Activated CD4-positive, alpha-beta T cell treated with anti-CD3 and anti-CD28 coated beads, Interleukin-2, amount 50 U/mL, for 16 hours (primary cell): ENCODE measurements around the gene ACAP3.

Experiments used
- DNase-seq: peaks from one replicate; pipeline ENCODE4 v3.0.0-alpha.2; 2020

ACAP3 gene

DNA sequence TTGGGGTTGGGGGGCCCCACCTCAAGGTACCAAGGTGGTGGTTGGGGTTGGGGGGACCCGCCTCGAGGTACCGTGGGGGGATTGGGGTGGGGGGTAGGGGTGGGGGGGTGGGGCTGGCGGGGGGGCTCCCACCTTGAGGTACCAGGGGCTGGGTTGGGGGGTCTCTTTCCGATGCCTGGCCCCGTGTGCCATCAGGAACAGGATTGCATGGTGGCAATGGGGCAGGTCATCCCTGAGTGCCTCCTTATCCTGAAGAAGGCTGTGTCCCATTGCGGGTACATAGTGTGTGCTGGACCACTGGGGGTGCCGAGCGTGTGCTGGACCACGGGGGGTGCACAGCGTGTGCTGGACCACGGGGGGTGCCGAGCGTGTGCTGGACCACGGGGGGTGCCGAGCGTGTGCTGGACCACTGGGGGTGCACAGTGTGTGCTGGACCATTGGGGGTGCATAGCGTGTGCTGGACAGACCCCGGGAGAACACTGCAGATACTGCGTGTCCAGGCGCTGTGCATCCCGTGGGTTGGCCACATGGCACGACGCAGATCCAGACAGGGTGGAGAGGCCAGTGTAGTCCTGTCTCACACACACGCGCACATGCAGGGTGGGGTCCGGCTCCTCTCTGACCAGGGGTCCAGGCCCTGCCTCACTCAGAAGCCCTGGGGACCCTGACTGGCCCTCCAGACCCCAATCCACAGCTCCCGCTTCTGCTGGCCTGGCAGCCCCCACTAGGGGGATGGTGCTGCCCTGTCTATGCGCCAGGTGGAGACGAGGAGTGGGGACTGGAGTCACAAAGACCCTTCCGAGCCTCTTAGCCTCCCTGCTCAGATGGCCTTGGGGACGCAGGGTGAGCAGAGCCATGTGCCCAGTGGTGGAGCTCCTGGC, 23.3 kb downstream of the ACAP3 start:
- no peak for DNase-seq

DNA sequence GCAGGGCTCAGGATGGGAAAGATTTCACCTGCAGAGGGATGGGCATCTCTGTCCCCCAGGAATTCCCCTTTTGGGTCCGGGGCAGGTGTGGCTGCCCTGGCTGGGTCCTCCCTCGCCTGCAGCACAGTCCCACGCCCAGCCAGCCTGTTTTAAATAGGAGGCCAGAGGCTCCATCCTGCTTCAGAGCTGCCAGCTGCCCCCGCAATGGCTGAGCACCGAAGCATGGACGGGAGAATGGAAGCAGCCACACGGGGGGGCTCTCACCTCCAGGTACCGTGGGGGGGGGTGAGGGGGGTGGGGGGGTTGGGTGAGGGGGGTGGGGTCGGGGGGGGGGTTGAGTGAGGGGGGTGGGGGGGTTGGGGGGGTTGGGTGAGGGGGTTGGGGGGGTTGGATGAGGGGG, 23.9 kb downstream of the ACAP3 start:
- DNase-seq: no peak

DNA sequence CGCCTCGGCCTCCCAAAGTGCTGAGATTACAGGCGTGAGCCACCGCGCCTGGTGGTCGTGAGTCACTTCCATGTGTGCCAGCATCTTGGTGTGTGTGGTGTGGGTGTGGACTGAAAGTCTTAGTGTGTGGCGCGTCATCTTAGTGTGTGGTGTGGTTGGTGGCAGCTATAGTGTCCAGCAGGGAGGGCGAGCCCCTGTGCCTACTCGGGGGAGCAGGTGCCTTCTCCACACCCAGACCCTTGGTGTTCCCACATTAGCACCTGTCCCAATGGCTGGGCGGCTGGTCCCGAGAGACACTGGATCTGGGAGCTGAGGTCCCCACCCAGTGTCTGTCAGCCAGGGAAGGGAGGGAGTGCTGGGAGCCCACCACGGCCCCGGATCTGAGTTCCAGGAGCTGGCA, 24.7 kb downstream of the ACAP3 start:
- no peak for DNase-seq

DNA sequence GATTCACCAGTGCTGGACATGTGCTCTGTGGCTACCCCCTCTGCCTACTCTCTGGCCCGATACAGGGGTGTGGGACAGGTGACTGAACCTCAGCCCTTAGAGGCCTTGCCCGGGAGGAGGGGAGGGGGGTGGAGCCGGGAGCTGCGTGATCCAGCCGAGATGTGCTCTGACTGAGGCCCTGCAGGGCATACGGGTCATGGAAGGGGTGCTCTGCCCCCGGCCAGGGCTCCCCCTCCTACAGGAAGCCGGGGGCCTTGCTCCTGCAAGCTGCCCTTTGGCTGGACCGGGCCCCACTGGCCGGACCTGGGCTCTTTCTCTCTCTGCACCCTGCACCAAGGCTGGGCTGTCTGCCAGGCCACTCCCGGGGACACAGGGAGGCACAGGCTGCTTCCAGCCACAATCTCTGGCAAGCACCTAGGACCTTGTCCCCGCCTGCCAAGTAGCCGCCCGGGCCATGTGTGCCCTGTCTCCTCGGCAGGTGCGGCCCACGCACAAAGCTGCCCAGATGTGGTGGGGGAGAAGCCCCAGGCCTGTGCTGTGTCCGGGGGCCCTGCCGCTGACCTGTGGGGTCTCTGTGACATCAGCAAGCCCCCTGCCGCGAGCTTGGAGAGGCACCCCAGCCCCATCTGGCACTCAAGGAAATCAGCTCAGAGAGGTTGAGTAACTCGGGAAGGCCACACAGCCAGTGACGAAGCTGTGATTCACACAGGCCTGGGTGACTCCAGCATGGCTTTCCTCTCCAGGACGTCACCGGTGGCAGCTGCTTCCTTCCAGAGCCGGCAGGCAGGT, 26.0 kb downstream of the ACAP3 start:
- DNase-seq: no peak

DNA sequence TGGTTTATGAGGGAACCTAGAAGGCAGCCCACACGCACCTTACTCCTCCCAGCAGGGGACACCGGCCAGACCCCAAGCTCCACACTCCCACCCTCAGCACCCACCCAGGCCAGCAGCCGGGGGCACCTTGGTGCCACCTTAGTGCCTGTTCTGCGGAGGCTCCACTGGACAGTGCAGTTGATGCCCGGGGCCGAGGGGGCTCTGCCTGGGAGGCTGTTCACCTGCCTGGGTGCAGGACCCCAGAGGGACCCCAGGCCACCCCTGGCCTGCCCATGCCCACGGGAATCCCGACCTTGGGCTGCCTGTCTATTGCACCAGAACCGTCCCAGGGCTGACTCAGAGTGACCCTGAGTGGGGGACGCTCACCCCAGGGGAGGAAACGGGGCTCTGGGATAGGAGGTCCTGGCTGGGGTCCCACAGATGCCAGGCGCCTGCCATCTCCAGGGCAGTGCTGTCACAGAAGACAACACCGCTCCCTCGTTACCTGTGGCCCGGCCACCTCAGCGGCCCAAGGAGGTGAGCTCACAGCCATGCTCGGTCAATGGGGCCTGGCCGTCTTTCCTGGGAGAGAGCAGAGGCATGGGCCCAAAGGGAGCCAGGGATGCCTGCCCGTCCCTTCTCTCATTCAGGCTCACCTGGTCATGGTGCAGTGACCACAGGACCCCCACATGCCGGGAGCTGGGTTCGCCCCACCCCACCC, 26.8 kb downstream of the ACAP3 start:
- no peak for DNase-seq

DNA sequence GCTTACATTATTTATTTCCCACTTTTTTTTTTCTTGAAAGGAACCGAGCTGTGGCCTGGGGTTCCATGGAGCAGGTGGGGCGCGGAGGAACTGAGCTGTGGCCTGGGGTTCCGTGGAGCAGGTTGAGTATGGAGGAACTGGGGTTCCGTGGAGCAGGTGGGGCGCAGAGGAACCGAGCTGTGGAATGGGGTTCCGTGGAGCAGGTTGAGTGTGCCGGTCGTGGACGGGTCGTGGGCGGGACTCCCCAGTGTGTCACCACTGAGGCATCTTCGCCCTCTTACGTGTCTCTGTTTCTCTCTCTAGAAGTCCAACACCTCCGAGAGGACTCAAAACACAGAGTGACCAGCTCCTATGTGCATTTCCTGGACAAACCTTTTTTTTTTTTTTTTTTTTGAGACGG, 28.7 kb downstream of the ACAP3 start:
- no peak for DNase-seq

DNA sequence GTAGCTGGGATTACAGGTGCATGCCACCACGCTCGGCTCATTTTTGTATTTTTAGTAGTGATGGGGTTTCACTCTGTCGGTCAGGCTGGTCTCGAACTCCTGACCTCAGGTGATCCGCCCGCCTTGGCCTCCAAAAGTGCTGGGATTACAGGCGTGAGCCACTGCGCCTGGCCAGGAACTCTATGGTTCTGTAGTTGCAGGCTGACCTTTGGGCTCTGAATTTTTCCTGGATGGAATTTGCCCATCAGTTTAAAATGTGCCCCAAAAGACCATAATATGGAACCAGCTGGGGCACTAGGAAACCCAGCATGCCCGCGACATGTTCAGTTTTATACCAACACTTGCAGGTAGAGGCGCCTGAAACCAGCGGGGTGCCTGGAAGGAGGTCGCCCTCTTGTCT, 29.1 kb downstream of the ACAP3 start:
- no peak for DNase-seq

DNA sequence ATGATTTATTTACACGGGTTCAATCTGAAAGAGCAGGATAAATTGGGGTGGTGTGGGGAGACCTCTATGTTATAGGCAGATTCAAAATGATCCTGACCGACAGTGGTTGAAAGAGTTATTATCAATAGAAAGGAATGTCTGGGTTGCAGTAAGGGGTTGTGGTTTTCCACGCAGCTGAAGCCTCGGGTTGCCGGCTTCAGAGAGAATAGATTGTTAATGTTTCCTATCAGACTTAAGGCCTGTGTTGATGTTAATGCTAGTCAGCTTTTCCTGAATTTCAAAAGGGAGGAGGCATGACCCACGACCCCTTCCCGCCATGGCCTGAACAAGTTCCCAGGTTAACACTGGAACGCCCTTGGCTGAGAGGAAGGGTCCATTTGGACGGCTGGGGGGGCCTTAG, 31.9 kb downstream of the ACAP3 start:
- DNase-seq: no peak

DNA sequence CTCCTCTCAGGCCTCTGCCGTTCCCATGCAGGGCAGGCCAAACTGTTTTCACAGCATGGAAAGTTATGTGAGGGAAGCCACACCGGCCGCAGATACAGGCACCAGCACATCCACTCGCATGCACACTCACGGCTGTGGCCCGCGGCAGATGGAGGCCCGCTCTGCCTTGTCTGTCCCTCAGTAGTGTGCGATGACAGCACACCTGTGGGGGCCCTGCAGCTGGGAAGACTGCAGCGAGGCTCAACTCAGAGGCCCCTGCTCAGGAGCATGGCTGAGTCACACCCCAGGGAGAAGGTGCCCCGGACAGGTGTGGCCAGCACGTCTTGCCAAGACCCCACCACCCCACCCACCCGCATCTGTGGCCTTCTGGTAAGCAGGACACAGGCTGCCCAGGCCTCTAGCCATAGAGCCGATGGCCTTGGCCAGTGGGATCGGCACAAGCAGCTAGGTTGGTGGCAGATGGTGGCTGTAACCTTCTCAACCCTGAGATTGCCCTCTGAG, 32.7 kb downstream of the ACAP3 start:
- DNase-seq: no peak

DNA sequence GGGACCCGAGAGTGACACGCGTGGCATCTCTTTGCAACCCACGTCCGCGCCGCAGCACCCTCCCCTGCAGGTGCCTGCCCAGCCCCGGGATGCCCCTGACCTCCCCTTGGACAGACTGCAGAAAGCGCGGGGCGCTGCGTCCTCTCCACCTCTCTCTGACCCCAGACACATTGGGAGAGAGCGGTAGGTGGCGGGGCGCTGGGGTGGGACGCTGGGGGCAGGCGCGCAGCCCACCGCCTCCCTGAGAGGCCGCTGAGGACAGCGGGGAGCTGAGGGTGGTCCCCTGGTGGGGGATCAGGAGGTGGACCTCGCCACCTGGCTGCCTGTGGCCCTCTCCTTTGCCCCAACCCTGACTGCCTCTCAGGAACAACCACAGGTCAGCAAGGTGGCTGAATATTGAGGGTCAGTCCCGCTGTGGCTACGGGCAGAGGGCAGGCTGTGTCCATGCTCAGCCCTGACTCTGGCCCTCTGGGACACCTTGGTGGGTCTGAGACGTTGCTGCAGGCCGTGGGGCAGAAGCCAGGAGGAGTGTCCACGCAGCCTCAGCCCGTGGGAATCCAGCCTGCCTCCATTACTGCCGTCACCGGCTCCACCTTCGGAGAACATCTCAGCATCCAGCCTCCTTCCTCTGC, 33.3 kb downstream of the ACAP3 start:
- DNase-seq: no peak

DNA sequence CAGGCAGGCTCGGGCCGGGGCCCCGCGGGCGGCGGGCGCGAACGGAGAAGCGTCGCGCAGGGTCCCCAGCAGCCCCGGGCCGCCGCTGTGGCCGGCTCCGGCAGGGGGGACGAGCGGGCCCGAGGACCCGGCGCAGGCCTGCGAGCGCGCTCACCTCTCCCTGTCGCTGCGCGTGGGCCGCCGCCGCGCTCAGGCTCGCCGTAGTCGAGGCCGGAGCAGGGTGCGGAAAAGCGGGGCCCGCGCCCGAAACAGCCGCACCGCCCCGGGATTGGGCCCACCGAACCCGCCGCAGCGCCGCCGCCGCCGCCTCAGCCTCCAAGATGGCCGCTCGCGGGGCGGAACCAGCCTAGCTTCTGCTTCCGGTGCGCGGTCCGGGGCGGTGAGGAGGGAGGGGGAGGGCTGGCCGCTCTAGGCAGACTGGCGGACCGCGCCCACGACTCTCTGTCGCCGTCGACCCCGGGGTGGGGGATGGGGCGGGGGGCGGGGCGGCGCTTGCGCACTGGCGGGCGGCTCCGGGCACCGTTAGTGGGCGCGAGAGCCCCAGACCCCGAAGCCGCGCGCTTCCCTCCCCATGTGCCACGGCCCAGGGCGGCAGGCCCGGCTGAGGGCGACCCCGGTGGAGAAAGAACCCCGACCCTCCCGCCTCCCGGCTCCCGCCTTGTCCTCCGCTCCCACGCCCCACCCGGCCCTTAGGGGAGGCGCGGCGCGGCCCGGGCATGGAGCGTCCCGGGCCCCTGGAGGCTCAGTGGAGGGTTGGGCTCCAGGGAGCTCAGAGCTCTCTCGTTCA, 34.0 kb downstream of the ACAP3 start, which contains the start of gene UBE2J2:
UBE2J2 (minus strand) TSS at position 343 of the 787 bp plus-strand sequence. CDS start 5,862 bp downstream, outside the sequence.
- DNase-seq: peak; percentile 93

DNA sequence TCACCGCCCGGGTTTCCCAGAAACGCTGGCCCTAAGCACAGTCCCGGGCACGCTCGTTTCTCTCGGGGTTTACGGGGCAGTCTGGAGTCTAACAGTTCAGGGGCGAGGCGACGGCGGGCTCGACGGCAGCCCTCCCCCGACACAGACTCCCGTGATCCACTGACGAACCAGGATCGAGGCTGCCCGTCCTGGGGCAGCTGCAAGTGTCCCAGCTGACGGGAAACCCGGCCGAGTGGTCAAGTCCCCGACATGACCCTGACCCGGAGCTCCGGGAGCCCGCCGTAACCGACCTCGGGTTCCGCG, 34.6 kb downstream of the ACAP3 start:
- no peak for DNase-seq

DNA sequence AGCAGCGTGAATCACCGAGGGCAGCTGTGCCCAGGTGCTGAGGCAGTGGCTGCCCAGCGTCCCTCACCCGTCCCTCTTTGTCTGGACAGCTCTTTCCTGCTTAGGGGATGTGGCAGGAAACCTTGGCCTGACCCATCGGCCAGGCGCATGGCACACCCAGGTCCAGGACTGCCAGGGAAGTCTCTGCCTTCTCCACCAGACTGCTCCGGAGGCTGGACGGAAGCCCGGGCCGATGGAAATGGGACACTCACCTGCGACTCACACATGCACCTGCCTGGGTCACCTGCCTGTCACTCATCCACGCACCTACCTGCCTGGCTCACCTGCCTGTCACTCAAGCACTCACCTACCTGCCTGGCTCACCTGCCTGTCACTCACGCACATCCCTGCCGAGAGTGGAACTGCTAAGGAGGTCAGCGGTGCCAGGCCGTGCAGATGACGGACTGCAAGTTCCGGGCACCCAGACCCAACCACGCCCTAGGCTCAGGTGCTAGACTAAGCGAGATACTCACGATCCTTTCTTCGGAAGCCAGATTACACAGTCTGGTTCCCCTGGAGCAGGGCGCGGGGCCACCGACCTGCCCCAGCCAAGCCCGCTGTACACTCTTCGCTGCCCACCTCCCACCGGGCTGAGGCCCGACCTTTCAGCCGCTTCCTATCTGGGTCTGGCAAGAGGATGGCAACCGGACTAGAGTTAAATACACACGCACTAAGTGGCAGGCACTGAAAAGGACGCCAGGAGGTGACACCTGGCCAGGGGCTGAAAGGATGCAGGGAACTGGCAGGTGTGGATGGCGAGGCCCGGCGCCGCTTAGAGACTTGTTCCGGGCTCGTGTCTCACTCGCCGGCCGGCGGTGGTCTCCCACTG, 35.2 kb downstream of the ACAP3 start:
- DNase-seq: no peak

DNA sequence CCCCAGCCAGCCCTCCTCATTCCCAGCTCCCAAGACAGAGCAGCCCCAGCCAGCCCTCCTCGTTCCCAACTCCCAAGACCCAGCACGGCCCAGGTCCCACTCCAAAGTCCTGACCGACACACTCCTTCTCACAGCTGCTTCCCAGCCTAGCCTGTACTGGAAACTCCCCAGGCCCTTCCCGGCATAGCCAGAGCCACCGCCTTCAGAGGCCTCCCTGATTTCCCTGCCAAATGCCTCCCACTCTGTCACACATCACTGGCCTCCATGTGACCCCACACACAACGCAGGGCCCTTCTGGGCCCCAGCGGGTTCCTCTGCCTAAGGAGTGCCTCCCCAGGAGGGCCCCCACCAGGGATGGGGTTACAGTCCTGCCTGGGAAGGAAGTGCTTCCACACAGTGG, 36.9 kb downstream of the ACAP3 start:
- DNase-seq: no peak

DNA sequence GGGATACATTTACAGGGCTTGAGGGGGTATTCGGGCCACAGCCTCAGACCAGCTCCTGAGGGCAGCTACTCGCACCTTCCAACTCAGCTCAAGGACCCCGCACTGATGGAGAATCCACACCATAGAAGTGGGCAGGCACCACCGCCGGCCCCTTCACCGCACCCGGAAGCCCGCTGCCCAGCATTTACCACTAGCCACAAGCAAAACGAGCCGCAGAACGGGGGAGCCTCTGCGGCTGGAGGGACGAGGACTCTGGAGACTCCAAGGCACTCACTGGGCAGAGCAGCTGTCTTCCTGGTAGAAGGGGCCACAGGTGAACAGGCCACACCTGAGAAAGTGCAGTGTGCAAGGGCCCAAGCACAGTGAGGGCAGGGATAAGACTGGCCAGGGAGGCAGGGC, 39.4 kb downstream of the ACAP3 start:
- no peak for DNase-seq

DNA sequence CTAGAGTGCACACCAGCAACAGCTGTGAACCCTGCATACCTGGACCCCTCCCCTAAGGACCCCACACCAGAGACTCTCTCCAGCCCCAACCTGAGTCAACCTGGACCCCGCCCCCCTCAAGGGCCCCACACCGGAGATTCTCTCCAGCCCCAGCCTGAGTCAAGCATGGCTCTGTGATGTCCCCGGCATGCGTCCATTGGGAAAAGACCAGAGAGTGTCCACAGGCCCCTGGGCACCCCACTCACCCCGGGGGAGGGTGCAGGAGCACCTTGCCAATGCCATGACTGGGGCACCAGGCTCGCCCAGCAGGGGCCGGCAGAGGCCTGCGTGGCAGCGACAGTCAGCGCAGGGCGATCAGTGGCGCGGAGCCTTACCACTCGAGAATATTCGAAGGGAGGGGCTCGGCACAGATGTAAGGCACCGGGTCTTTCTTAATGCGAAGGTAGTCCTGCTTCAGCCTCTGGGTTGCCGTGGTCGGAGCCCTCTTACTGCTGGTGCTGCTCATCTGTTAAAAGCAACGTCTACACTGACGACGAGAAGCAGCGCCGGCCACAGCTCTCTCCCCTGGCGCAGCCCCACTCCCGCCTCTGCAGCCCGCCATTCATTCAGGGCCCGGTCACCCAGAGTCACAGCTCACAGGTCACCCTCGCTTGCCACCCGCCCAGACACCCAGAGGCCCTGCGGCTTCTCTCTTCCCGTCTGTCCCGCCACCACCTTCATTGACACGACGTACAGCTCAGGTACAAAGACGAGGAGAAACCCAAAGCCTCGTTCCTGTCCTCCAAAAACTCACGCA, 40.0 kb downstream of the ACAP3 start:
- no peak for DNase-seq

DNA sequence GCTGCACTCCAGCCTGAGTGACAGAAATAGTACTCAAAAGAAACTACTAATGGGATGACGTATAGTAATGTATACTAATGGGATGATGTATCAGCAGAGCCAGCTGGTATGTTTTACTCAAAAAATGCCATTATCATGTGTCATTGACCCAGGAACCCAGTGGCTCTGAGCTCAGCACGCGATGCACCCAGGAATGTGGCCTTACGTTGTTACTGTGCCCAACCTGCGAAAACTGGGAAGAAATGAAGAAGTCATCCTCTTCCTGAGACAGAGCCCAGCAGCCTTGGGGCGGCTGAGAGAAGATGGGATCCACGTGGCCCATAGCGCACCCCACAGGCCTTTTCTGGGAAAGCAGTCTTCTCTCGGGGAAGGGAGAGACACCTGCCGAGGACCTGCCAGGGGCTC, 42.9 kb downstream of the ACAP3 start:
- DNase-seq: no peak

DNA sequence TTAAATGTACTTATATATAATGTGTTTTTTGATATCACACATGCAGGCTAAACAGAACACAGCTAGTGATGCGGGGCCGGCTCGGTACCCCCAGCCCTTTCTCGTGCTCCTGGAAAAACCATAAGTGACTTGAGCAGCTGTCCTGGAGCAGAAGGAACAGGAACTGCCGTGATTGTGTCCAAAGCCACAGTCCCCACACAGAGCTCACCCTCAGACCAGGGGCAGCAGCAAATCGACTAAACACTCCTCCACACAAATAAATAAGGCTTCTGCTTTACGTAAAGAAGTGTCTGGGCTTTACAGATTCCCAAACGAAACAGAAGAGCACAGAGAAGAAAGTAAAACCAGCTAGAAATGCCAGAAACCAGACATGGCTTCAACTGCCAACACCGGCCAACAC, 43.7 kb downstream of the ACAP3 start:
- DNase-seq: no peak

DNA sequence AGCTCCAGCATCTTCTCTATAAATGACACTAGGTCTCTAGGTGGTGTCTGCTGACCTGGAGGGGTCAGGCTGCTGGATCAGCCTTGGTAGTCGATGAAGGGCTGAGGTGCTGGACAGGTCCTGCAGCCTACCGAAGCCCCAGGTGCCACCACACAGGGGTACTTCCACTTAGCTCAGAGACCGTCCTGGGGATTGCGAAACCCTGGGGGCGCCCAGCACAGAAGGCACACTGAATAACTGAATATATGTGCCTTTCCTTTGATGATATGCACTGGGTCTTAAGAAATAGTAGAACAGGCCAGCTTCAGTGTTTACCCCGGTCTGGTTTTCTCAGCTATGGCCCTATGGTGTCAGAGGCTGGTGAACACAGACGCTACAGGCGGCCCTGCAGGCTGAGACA, 45.0 kb downstream of the ACAP3 start:
- DNase-seq: no peak

DNA sequence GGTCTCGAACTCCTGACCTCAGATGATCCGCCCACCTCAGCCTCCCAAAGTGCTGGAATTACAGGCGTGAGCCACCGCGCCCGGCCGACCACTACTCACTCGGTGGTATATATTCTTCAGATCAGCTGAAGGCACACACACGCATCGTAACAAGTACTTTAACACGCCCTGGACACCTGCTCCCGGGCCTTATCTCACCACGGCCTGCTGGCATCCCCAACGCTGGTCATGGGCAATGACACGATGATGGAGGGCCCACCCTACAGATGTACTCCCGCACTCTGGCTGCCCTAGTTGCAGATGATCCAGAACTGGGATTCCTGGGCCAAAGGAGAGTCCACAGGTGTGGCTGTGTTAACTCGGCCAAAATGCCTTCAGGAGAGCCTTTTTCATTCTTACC, 45.7 kb downstream of the ACAP3 start:
- no peak for DNase-seq
